OCI-LY1 (cell line): Measurements from ENCODE around the gene PYGB.

Source experiments
- CTCF ChIP-seq: fragments of 200-600 bp; sonication (generic), shearing (Covaris generic); IDR thresholded peaks from 2 replicates; pipeline ENCODE4 v1.5.1; 2017; ENCODE audit warnings: mild to moderate bottlenecking, antibody characterized with exemption, low read length, moderate library complexity, mixed read lengths
- EZH2 ChIP-seq: fragments of 200-600 bp; sonication (generic), shearing (Covaris generic); IDR thresholded peaks from 2 replicates; pipeline ENCODE4 v1.8.0; 2017; ENCODE audit warnings: borderline replicate concordance, mixed run types, mild to moderate bottlenecking, antibody characterized with exemption, low read length, moderate library complexity, mixed read lengths

DNA sequence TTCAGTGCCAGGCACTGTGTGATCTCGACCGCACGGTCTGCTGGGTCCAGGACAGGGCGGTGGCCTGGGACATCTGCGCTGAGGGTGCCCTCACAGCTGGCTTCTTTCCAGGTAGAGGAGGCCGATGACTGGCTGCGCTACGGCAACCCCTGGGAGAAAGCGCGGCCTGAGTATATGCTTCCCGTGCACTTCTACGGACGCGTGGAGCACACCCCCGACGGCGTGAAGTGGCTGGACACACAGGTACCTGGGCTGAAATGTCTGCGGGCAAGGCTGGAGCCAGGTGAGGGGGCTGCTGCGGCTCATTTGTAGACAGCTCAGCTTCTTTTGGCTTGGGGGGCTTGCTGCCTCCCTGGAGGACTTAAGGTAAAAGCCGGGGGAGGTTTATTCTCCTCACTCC is 26.6 kb downstream of the PYGB start:
- TF ChIP-seq CTCF (no peak), EZH2 (no peak)
